Measurements from ENCODE around the gene CDH12.
"Not testable (repeated sequence)": the region's sequence is repeated elsewhere in the genome, so short reads cannot be mapped to it uniquely, and the experiment has no call there.

CDH12 gene

DNA sequence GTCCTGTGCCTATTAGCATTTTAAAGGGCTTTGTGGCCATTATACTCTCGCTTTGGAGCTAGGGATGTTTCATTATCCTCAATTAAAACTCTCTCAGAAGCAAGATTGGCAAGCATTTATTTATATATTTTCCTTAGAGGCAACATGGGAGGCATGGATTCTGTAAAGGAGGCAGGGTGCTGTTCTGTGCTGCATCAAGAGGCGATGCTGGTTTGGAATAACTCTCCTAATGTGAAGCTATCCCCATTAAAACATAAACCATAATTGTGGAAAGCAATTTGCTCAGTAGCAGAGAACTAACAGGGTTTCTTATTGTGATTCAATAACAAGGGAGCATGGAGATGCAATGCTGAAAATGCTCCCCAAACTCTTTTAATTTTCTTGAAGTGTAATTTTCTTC is 664.5 kb downstream of the CDH12 start:
- H3K9me3 ChIP-seq (ENCODE audit: control insufficient read depth, low read length); H3K36me3 ChIP-seq (ENCODE audit: control insufficient read depth, insufficient read depth, low read length); H3K4me3 ChIP-seq (ENCODE audit: extremely low read depth, insufficient read depth, low read length, poor library complexity, severe bottlenecking); H3K27ac ChIP-seq (ENCODE audit: low read depth, low read length, severe bottlenecking); H3K4me1 ChIP-seq (ENCODE audit: control insufficient read depth, insufficient read depth, low read length, poor library complexity, severe bottlenecking): not testable (repeated sequence)
- no CpG with 5 or more reads among the region's 2 CpGs for WGBS, 2 experiments (ENCODE audit: insufficient coverage in 2 of 2)

GRCh38 chr5:22187632-22188228 is 665.4 kb downstream of the CDH12 start:
- H3K9me3 ChIP-seq (ENCODE audit: control insufficient read depth, low read length); H3K36me3 ChIP-seq (ENCODE audit: control insufficient read depth, insufficient read depth, low read length); H3K4me3 ChIP-seq (ENCODE audit: extremely low read depth, insufficient read depth, low read length, poor library complexity, severe bottlenecking); H3K4me1 ChIP-seq (ENCODE audit: control insufficient read depth, insufficient read depth, low read length, poor library complexity, severe bottlenecking); H3K27ac ChIP-seq (ENCODE audit: low read depth, low read length, severe bottlenecking): not testable (repeated sequence)
- WGBS, 2 experiments (ENCODE audit: insufficient coverage in 2 of 2): 57% methylated on average over 2 of the region's 4 CpGs; no CpG with 5 or more reads in 1 of the 2 experiments

GRCh38 chr5:22169226-22169625 is 683.9 kb downstream of the CDH12 start:
- not testable (repeated sequence) for H3K27ac ChIP-seq (ENCODE audit: low read depth, low read length, severe bottlenecking); H3K36me3 ChIP-seq (ENCODE audit: control insufficient read depth, insufficient read depth, low read length); H3K4me1 ChIP-seq (ENCODE audit: control insufficient read depth, insufficient read depth, low read length, poor library complexity, severe bottlenecking); H3K4me3 ChIP-seq (ENCODE audit: extremely low read depth, insufficient read depth, low read length, poor library complexity, severe bottlenecking); H3K9me3 ChIP-seq (ENCODE audit: control insufficient read depth, low read length)
- WGBS, 2 experiments (ENCODE audit: insufficient coverage in 2 of 2): no CpG with 5 or more reads among the region's 2 CpGs

GRCh38 chr5:22168704-22169103 is 684.4 kb downstream of the CDH12 start:
- no CpG with 5 or more reads among the region's 2 CpGs for WGBS, 2 experiments (ENCODE audit: insufficient coverage in 2 of 2)
- H3K9me3 ChIP-seq (ENCODE audit: control insufficient read depth, low read length); H3K36me3 ChIP-seq (ENCODE audit: control insufficient read depth, insufficient read depth, low read length); H3K4me3 ChIP-seq (ENCODE audit: extremely low read depth, insufficient read depth, low read length, poor library complexity, severe bottlenecking); H3K4me1 ChIP-seq (ENCODE audit: control insufficient read depth, insufficient read depth, low read length, poor library complexity, severe bottlenecking); H3K27ac ChIP-seq (ENCODE audit: low read depth, low read length, severe bottlenecking): not testable (repeated sequence)

GRCh38 chr5:22165931-22166330 is 687.2 kb downstream of the CDH12 start:
- not testable (repeated sequence) for H3K27ac ChIP-seq (ENCODE audit: low read depth, low read length, severe bottlenecking); H3K36me3 ChIP-seq (ENCODE audit: control insufficient read depth, insufficient read depth, low read length)
- 78 to 86% methylated on average over 1 of the region's 2 CpGs for WGBS, 2 experiments (ENCODE audit: insufficient coverage in 2 of 2)

DNA sequence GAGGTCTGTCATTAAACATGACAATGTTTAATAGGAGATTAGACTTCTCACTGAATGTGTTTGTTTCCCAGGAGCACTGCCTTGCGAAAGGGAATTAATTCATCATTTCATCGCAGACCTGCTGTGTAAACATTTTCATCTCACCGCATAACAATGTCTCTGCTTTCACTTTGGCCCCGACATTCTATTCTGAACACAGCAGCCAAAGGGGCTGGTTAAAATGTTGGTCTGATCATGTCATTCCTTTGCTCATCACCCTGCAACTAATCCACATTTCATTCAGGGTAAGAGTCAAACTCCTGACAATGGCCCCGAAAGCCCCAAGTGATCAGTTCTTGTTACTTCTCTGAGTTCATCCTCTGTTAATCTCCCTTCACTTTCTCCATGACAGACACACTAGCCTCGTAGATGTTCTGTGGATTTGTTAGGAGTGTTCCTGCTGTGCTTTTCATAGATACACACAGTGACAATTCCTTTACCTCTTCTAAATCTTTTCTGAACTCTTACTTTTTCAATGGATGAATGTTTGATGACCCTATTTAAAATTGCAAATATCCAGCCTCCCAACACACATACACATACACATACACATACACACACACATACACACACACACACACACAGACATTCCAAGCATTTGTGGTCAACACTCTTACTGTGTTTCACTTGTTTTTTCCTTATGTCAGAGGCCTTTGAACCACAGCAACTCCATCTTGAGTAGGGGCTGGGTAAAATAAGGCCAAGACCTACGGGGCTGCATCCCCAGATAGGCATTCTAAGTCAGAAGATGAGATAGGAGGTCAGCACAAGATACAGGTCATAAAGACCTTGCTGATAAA is 688.0 kb downstream of the CDH12 start:
- H3K27ac ChIP-seq (ENCODE audit: low read depth, low read length, severe bottlenecking); H3K9me3 ChIP-seq (ENCODE audit: control insufficient read depth, low read length); H3K4me1 ChIP-seq (ENCODE audit: control insufficient read depth, insufficient read depth, low read length, poor library complexity, severe bottlenecking); H3K36me3 ChIP-seq (ENCODE audit: control insufficient read depth, insufficient read depth, low read length); H3K4me3 ChIP-seq (ENCODE audit: extremely low read depth, insufficient read depth, low read length, poor library complexity, severe bottlenecking): not testable (repeated sequence)
- WGBS, 2 experiments (ENCODE audit: insufficient coverage in 2 of 2): 56% methylated on average over 1 of the region's 7 CpGs; no CpG with 5 or more reads in 1 of the 2 experiments

More at GRCh38 chr5:22165931-22166330, 687.2 kb downstream of the CDH12 start:
- H3K9me3 ChIP-seq (ENCODE audit: control insufficient read depth, low read length); H3K4me1 ChIP-seq (ENCODE audit: control insufficient read depth, insufficient read depth, low read length, poor library complexity, severe bottlenecking); H3K4me3 ChIP-seq (ENCODE audit: extremely low read depth, insufficient read depth, low read length, poor library complexity, severe bottlenecking): not testable (repeated sequence)

GRCh38 chr5:22156953-22157352 is 696.2 kb downstream of the CDH12 start:
- not testable (repeated sequence) for H3K36me3 ChIP-seq (ENCODE audit: control insufficient read depth, insufficient read depth, low read length); H3K4me3 ChIP-seq (ENCODE audit: extremely low read depth, insufficient read depth, low read length, poor library complexity, severe bottlenecking); H3K9me3 ChIP-seq (ENCODE audit: control insufficient read depth, low read length); H3K27ac ChIP-seq (ENCODE audit: low read depth, low read length, severe bottlenecking); H3K4me1 ChIP-seq (ENCODE audit: control insufficient read depth, insufficient read depth, low read length, poor library complexity, severe bottlenecking)
- WGBS, 2 experiments (ENCODE audit: insufficient coverage in 2 of 2): no CpG with 5 or more reads among the region's 1 CpG

DNA sequence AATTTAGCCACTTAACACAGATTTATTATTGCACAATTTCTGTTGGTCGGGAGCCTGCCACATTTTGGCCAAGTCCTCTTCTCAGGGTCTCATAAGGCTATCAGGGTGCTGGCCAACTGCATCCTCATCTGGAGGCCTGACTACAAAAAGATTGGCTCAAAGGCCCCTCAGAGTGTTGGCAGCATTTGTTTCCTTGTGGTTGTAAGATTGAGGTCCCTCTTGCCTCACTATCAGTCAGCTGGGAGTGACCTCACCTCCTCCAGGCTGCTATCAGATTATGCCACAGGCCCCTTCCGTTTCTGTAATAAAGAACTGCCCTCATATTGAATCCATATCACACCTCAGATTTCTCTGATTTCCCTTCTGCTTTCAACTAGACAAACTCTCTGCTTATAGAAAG is 698.4 kb downstream of the CDH12 start:
- not testable (repeated sequence) for H3K36me3 ChIP-seq (ENCODE audit: control insufficient read depth, insufficient read depth, low read length); H3K4me3 ChIP-seq (ENCODE audit: extremely low read depth, insufficient read depth, low read length, poor library complexity, severe bottlenecking); H3K27ac ChIP-seq (ENCODE audit: low read depth, low read length, severe bottlenecking); H3K9me3 ChIP-seq (ENCODE audit: control insufficient read depth, low read length); H3K4me1 ChIP-seq (ENCODE audit: control insufficient read depth, insufficient read depth, low read length, poor library complexity, severe bottlenecking)
- 61% methylated on average over 2 of the region's 2 CpGs; no CpG with 5 or more reads in 1 of the 2 experiments for WGBS, 2 experiments (ENCODE audit: insufficient coverage in 2 of 2)

DNA sequence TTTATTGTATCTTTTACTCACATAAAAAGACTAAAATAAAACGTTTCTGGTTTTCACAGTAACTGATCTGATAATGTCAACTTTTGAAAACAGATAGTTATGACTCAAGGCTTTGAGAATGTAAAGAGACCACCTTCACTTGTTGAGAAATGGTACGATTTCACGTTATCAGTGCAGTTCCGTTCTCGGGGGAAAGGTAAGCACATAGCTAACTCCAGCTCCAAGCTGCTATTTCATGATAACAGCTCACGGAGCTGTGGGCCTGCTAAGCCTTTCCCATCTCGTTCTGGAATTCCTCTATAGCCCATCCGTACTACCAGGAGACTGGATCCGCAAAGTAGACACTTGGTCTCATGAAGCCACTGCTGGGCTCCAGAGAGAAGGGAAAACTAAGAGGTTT is 701.3 kb downstream of the CDH12 start:
- 69 to 85% methylated on average over 4 to 5 of the region's 9 CpGs for WGBS, 2 experiments (ENCODE audit: insufficient coverage in 2 of 2)
- not testable (repeated sequence) for H3K9me3 ChIP-seq (ENCODE audit: control insufficient read depth, low read length); H3K27ac ChIP-seq (ENCODE audit: low read depth, low read length, severe bottlenecking); H3K4me1 ChIP-seq (ENCODE audit: control insufficient read depth, insufficient read depth, low read length, poor library complexity, severe bottlenecking); H3K36me3 ChIP-seq (ENCODE audit: control insufficient read depth, insufficient read depth, low read length); H3K4me3 ChIP-seq (ENCODE audit: extremely low read depth, insufficient read depth, low read length, poor library complexity, severe bottlenecking)

DNA sequence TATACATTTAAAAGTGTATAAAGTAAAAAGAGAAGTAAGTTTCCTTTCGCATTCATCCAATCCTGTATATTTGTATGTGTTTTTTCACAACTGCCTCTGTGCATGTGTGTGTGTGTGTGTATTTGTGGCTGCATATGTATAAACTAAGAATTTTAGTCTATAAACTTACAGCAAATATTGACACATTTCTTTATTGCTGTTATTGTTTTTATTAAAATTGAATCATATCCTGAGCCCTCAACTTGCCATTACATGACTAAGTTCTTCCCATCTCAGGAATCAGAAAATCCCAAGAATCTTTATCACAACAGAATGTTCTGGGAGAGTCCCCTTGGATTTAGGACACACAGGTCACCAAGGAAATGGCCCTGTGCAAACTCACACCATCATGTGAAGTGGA is 712.7 kb downstream of the CDH12 start:
- not testable (repeated sequence) for H3K27ac ChIP-seq (ENCODE audit: low read depth, low read length, severe bottlenecking); H3K9me3 ChIP-seq (ENCODE audit: control insufficient read depth, low read length); H3K4me3 ChIP-seq (ENCODE audit: extremely low read depth, insufficient read depth, low read length, poor library complexity, severe bottlenecking); H3K4me1 ChIP-seq (ENCODE audit: control insufficient read depth, insufficient read depth, low read length, poor library complexity, severe bottlenecking); H3K36me3 ChIP-seq (ENCODE audit: control insufficient read depth, insufficient read depth, low read length)
- WGBS, 2 experiments (ENCODE audit: insufficient coverage in 2 of 2): no CpG with 5 or more reads among the region's 1 CpG

DNA sequence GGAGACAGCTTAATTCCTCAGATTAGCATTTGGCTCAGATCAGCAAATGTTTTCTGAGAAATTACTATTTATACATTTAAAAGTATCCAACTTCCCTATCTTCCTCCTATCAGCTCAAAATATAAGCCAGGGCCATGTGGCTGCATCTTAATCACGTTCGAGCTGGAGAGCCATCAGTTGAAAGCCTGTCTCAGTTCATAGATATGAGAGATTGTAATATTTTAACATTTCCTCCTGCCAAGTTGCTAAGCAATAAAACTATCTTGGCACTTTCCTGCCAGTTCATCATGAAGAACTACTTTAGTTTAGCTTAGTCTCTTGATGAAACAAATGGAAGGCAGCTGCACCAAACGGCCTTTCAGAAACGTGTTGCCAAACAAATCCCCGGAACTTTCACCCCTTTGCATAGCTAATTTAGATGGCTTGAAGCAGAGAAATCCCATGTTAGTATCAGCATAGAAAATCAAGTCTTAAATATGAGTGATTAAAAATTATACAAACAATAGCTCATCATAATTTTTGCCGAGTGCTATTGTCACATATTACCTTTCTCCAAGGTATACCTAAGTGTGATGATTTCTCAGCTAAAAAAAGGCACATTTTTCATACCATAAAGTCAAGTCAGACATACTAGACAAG is 713.4 kb downstream of the CDH12 start:
- not testable (repeated sequence) for H3K4me1 ChIP-seq (ENCODE audit: control insufficient read depth, insufficient read depth, low read length, poor library complexity, severe bottlenecking); H3K27ac ChIP-seq (ENCODE audit: low read depth, low read length, severe bottlenecking); H3K36me3 ChIP-seq (ENCODE audit: control insufficient read depth, insufficient read depth, low read length); H3K9me3 ChIP-seq (ENCODE audit: control insufficient read depth, low read length); H3K4me3 ChIP-seq (ENCODE audit: extremely low read depth, insufficient read depth, low read length, poor library complexity, severe bottlenecking)
- no CpG with 5 or more reads among the region's 6 CpGs for WGBS, 2 experiments (ENCODE audit: insufficient coverage in 2 of 2)
